Measurements from ENCODE around the gene TCF7L1.

TCF7L1 gene

GRCh38 chr2:85230679-85231467 lies 97.7 kb downstream of the TCF7L1 start:
- DNase-seq (ENCODE audit: low read depth): no peak

DNA sequence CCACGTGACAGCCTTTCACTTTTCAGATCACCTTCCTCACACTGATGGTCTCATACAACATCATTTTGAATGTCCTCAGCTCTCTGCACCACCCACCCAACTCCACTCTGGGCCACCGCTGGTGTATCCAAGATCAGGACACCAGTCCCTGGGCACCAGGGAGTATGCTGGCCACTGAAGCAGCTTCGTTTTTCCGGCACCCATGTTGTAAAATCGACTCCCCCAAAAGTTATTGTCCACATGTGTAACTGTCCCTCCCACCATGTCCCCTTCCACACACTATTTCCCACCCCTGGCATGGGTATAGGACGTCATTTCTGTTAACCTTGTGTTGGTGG lies 98.2 kb downstream of the TCF7L1 start:
- DNase-seq (ENCODE audit: low read depth): no peak

DNA sequence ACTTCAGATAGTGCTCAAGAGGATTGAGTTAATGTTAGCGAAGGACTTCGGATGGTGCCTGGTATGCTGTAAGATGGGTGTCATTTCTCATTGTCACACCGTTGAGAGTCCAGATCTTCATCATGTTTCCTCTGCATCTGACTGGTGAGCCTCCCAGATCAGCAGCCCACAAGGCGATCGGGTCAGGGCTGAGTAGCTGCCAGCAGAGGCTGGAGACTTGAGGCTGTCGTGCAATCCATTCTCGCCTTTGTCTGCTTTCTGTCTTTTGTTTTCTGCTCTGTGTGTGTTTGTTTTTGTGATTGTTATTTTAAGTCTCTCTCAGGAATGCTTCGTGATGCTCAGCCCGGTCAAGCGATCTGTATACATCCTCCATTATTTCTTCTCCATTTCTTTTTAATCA lies 98.8 kb downstream of the TCF7L1 start:
- DNase-seq (ENCODE audit: low read depth): no peak

- DNase-seq (ENCODE audit: low read depth): no peak
Measured at GRCh38 chr2:85234868-85235267, 101.7 kb downstream of the TCF7L1 start.

GRCh38 chr2:85235281-85235680 lies 102.1 kb downstream of the TCF7L1 start:
- no peak for DNase-seq (ENCODE audit: low read depth)

GRCh38 chr2:85236084-85236483 lies 102.9 kb downstream of the TCF7L1 start:
- no peak for DNase-seq (ENCODE audit: low read depth)

- no peak for DNase-seq (ENCODE audit: low read depth)
Measured at GRCh38 chr2:85237849-85238565, 104.8 kb downstream of the TCF7L1 start.

DNA sequence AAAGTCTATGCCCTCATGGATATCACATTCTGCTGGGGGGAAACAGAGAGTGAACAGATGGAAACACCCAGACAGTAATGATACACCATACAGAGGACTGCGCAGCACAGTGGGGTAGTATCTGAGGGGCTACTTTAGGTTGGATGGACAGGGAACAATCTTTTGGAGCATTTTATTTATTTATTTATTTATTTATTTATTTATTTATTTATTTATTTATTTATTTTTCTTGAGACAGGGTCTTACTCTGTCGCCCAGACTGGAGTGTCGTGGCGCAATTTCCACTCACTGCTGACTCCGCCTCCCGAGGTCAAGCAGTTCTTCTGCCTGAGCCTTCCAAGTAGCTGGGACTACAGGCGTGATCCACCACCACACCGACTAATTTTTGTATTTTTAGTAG lies 105.4 kb downstream of the TCF7L1 start:
- DNase-seq (ENCODE audit: low read depth): no peak

- no peak for DNase-seq (ENCODE audit: low read depth)
Measured at GRCh38 chr2:85239102-85239501, 105.9 kb downstream of the TCF7L1 start.

- DNase-seq (ENCODE audit: low read depth): no peak
Measured at GRCh38 chr2:85240055-85240454, 106.9 kb downstream of the TCF7L1 start.

DNA sequence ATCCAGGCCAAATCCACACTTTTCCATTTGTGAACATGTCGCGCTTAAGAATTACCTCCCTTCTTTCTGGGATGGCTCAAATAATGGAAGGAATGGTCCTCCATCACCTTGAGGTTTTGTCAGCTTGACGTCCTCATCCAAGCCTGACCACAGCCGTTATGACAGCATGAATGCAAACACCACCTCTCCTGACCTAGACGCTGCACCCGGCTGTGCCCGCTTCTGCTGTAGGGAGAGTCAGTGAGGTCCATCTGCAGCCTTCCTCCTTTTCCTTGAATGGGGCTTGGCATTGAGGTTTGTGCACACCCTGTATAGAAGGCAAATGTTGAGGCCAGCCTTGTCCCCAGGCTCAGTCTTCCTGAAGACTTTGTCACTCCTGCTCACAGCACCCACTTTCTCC lies 109.1 kb downstream of the TCF7L1 start:
- DNase-seq (ENCODE audit: low read depth): no peak

DNA sequence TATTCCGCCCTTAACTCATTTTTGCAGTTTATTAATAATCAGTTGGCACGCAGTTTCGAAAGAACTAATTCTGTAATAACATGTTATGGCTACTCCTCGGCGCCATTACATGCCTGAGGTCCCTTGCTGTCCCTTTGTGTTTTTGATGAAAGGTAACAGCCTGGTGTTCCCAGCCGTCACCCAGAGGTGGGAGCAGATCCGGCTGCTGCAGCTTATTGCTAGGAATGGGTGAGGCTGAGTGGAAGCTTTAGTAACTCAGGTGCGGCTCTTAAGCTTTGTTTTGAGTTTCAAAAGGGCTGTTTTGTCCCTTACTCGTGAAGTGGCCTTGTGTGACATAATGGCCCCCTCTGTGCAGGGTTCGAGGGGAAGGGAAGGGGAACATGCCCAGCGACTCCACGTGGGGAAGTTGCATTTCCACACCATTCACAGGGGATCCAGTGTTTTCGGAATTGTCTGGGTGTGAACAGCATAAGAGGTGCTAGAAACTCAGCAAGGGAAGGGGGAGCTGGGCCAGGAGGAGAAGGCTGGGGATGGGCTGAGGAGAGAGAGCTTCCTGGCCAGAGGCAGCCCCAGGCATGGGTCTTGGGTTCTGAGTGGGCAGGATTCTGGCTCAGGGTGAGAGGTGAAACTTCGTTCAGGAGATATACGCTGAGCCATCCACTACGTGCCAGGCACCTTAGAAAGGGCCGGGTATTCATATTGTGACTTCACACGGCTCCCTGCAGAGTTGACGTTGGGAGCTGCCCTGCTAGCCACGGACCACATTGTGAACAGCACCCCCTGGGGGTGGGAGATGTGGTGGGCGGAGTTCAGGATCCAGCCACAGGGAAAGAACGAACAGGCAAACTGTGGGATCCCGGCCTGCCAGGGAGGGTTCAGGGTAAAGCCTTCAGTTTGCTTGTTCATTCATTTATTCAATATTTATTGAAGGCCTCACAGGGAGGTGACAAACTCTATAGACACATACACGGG lies 110.2 kb downstream of the TCF7L1 start:
- no peak for DNase-seq (ENCODE audit: low read depth)

GRCh38 chr2:85244828-85245227 lies 111.6 kb downstream of the TCF7L1 start:
- DNase-seq (ENCODE audit: low read depth): no peak

GRCh38 chr2:85245891-85246290 lies 112.7 kb downstream of the TCF7L1 start:
- DNase-seq (ENCODE audit: low read depth): no peak

DNA sequence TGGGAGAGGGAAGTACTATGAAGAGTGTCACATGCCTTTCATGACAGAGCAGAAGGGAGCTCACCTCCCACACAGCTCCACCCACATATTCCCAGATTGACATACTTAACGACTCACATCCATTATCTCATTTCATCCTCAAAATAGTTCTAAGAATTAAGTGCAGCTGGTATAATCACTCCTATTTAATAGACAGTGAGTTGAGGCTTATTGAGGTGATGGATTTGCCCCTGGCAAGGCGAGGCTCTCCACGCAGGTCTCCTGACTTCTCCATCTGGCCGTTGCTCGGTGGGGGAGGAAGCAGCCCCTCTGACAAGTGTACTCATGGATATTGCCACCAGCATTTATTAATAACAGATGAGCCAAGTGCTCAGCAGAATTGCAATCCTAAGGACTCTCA lies 113.2 kb downstream of the TCF7L1 start:
- no peak for DNase-seq (ENCODE audit: low read depth)

- DNase-seq (ENCODE audit: low read depth): no peak
Measured at GRCh38 chr2:85247610-85248009, 114.4 kb downstream of the TCF7L1 start.

DNA sequence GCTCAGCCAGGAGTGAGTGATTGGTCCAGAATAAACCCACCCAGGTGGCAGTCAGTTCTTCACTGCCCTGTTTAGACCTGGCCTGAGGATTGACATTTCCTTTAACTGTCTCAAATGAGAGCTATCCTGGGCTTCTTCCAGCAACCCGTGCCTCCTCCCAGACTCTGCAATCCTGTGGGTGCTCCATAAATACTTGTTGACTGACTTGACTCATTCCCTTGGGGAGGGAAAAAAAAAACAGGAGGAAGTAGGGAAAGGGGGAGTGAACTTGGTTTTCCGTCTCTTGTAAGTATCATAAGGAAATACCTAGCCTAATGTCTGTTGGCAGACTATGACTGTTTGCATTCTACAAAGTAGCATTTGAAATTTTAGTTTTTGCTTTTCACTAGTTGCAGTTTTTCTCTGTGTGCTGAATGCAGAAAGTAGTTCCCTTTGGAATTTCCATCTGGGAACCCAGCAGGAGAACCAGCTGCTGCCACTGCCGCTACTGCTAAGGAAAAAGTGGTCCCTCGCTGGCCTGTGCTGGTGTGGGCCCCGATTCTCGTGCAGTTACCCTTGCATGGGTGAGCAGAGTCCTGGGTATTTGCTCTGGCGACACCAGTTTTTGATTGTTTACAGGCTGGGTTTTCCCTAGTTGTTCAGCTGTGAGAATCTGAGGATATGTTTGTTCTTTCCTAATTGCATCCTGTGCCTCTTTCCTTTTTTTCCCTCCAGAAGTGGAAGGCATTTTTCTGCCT lies 115.7 kb downstream of the TCF7L1 start:
- peak; percentile 72 for DNase-seq (ENCODE audit: low read depth)

GRCh38 chr2:85250045-85250444 lies 116.9 kb downstream of the TCF7L1 start:
- no peak for DNase-seq (ENCODE audit: low read depth)

GRCh38 chr2:85251070-85251616 lies 118.0 kb downstream of the TCF7L1 start:
- DNase-seq (ENCODE audit: low read depth): no peak

DNA sequence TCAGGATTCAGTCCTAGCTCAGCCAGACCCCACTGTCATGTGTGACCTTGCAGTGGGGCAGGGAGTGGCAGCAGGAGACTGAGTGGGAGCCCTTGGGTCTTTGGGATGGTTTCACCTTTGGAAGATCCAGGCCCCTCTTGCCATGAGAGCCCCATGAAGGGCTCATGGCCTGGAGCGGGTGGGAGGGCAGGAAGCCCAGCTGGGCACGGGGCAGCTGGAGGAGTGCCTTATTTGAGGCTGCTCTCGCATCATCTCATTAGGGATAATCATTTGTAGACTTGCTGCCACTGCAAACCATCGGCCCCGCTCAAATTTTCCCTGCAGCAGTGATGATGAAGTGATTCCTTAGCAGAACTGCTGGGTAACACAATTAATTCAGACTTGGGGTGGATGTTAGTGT lies 120.7 kb downstream of the TCF7L1 start:
- DNase-seq (ENCODE audit: low read depth): no peak

DNA sequence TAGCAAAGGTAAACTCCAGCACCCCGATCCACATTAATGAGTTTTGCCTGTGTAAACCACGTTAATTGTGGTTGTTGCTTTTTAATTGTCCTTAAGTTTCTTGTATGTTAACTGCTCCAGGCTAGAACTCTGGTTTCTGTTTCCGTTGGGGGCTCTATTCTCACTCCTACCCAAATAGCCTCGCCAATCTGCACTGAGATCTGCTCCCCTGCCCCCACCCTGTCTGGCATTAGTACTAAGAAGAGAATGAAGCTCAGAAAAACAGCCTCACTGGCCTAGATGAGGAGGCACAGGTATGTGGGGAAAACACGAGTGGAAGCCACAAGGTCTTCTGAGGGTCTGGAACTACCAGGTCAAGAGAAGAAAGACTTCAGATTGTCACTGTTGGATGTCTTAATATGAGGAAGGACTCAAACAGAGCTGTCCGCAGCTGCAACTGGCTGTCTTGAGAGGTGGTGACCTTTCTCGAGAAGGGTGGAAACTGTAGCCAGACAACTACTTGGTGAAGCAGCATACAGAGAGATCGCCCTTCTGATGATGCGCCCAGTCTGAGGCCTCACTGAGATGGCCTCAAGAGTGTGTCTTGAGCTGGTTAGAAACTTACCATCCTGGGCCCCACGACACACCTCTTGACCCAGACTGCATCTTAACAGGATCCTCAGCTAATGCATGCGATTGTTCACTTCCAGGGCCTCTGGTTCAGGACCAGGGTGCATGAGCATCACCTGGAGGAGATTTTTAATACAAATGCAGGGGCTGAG lies 121.5 kb downstream of the TCF7L1 start:
- no peak for DNase-seq (ENCODE audit: low read depth)

Data from fibroblast of the conjunctiva (primary cell).